HEK293 (cell line): ENCODE measurements around the gene GOLGA3.

ENCODE experiments used
- ZBTB48 ChIP-seq: fragments of 450-650 bp; formaldehyde crosslinking; IDR thresholded peaks from 2 replicates; pipeline ENCODE4 v1.5.1; 2016; ENCODE audit warnings: missing biosample characterization, missing genetic modification characterization
- ZNF423 ChIP-seq: fragments of 450-650 bp; formaldehyde crosslinking; IDR thresholded peaks from 2 replicates; pipeline ENCODE4 v1.5.1; 2016; ENCODE audit warnings: missing biosample characterization, missing genetic modification characterization
- TF ChIP-seq, protein P1 (sequence below): fragments of 450-650 bp; formaldehyde crosslinking; IDR thresholded peaks from 2 replicates; pipeline ENCODE4 v1.5.1; 2016; ENCODE audit warnings: missing biosample characterization, missing genetic modification characterization

- no peak for TF ChIP-seq ZBTB48 (tag by site-specific recombination)
- TF ChIP-seq, protein P1, sequence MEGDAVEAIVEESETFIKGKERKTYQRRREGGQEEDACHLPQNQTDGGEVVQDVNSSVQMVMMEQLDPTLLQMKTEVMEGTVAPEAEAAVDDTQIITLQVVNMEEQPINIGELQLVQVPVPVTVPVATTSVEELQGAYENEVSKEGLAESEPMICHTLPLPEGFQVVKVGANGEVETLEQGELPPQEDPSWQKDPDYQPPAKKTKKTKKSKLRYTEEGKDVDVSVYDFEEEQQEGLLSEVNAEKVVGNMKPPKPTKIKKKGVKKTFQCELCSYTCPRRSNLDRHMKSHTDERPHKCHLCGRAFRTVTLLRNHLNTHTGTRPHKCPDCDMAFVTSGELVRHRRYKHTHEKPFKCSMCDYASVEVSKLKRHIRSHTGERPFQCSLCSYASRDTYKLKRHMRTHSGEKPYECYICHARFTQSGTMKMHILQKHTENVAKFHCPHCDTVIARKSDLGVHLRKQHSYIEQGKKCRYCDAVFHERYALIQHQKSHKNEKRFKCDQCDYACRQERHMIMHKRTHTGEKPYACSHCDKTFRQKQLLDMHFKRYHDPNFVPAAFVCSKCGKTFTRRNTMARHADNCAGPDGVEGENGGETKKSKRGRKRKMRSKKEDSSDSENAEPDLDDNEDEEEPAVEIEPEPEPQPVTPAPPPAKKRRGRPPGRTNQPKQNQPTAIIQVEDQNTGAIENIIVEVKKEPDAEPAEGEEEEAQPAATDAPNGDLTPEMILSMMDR (tag by site-specific recombination), result no peak
- TF ChIP-seq ZNF423 (tag by site-specific recombination), result no peak
Observed at GRCh38 chr12:132835076-132836025, 6.7 kb upstream of the GOLGA3 start.
